Measurements from ENCODE around the gene IMMP2L. TPM values are rescaled to one million over a fixed set of nuclear protein-coding genes. Genes with fewer than 3 reads are reported as not detected.

The IMMP2L gene
- total RNA-seq, 2 donors from 2014 or later = 10.5 to 17.4 TPM

GRCh38 chr7:110760341-110760740 lies 802.0 kb downstream of the IMMP2L start:
- H3K4me1 ChIP-seq = no peaks in the 10 kb centered on the region
- DNase-seq (no peak), ATAC-seq (no peak)
- H3K9me3 ChIP-seq = no peaks in the 10 kb centered on the region
- WGBS, 2 donors = 86 to 94% methylated on average over 2 of the region's 2 CpGs
- intact Hi-C loops (cut with DNase I) = no loop called here
- TF ChIP-seq, protein P1, sequence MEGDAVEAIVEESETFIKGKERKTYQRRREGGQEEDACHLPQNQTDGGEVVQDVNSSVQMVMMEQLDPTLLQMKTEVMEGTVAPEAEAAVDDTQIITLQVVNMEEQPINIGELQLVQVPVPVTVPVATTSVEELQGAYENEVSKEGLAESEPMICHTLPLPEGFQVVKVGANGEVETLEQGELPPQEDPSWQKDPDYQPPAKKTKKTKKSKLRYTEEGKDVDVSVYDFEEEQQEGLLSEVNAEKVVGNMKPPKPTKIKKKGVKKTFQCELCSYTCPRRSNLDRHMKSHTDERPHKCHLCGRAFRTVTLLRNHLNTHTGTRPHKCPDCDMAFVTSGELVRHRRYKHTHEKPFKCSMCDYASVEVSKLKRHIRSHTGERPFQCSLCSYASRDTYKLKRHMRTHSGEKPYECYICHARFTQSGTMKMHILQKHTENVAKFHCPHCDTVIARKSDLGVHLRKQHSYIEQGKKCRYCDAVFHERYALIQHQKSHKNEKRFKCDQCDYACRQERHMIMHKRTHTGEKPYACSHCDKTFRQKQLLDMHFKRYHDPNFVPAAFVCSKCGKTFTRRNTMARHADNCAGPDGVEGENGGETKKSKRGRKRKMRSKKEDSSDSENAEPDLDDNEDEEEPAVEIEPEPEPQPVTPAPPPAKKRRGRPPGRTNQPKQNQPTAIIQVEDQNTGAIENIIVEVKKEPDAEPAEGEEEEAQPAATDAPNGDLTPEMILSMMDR (IDR thresholded peaks at IDR 0.05) = no peak
- TF ChIP-seq POLR2A (IDR thresholded peaks at IDR 0.05) = no peak
- H3K36me3 ChIP-seq (replicated peaks in 1 of 2; ENCODE audit: insufficient read depth in 1 of 2, low read depth in 2 of 2) = no peaks in the 10 kb centered on the region
- H3K27ac ChIP-seq = no peak overlapping the region
- H3K27me3 ChIP-seq = no peaks in the 10 kb centered on the region
- H3K4me3 ChIP-seq = no peak overlapping the region

DNA sequence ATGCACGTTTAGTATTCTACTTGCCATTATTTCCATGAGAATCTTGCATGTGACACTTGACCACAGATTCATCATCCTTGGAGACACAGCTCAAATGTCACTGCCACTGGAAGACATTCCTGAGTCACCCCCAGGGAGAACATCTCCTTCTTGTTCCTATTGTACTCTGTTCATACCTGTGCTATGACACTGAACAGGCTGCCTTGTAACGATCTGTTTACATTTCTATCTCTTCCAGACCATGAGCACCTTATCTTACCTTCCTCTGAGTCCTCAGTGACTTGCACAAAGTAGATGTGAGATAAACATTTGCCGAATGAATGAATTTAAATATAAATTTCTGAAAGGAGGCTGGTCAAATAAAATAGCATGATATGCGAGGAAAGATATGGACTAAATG lies 803.2 kb downstream of the IMMP2L start:
- Histone ChIP-seq H3K4me3 (no peak overlapping the region), H3K4me1 (no peaks in the 10 kb centered on the region), H3K36me3 (replicated peaks in 1 of 2; ENCODE audit: insufficient read depth in 1 of 2, low read depth in 2 of 2) (no peaks in the 10 kb centered on the region), H3K27ac (no peak overlapping the region), H3K27me3 (no peaks in the 10 kb centered on the region), H3K9me3 (no peaks in the 10 kb centered on the region)
- 69 to 74% methylated on average over 4 of the region's 4 CpGs for WGBS, 2 donors
- DNase-seq = no peak
- intact Hi-C loops (cut with DNase I) = no loop called here
- TF ChIP-seq, protein P1 (IDR thresholded peaks at IDR 0.05) = no peak
- no peak for TF ChIP-seq POLR2A (IDR thresholded peaks at IDR 0.05)
- no peak for ATAC-seq

- H3K27me3 ChIP-seq = no peaks in the 10 kb centered on the region
- 89 to 92% methylated on average over 4 of the region's 4 CpGs for WGBS, 2 donors
- no peaks in the 10 kb centered on the region for H3K4me1 ChIP-seq
- ATAC-seq (no peak), DNase-seq (no peak)
- TF ChIP-seq POLR2A (IDR thresholded peaks at IDR 0.05) = no peak
- TF ChIP-seq, protein P1 (IDR thresholded peaks at IDR 0.05) = no peak
- H3K27ac ChIP-seq = no peak overlapping the region
- no peaks in the 10 kb centered on the region for H3K9me3 ChIP-seq
- H3K36me3 ChIP-seq (replicated peaks in 1 of 2; ENCODE audit: insufficient read depth in 1 of 2, low read depth in 2 of 2) = no peaks in the 10 kb centered on the region
- H3K4me3 ChIP-seq = no peak overlapping the region
- intact Hi-C loops (cut with DNase I) = no loop called here
These were observed 807.6 kb downstream of the IMMP2L start for GRCh38 chr7:110754649-110755048.

DNA sequence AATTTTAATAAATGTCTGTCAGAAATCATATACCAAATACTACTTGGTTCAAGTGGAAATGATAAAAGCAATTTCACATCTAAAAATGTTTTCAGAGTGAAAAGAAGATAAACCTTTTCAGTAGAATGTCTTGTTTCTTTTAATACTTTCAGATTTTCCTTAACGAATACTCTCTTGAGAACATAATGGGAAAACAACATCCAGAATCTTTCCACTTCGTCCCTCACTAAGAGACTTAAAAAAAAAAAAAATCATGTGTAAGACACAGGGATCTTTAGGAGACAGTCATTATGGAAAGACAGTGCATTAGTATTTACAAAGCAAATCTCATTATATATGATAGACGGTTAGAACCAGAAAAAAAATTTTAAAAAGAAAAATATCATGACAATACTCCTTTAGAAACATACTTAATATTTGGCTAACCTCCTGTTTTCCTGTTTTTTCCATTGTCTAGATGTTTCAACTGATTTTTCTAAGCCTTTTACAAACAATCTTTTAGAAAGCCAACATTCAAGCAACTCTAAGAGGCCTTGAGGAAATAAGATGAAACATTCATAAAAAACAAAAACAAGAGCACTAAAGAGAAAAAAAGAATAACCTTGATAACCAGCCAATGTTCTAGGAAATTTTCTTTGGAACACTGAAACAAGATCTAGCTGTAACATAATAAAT lies 811.2 kb downstream of the IMMP2L start:
- no peaks in the 10 kb centered on the region for H3K9me3 ChIP-seq
- TF ChIP-seq, protein P1 (IDR thresholded peaks at IDR 0.05) = no peak
- H3K4me1 ChIP-seq = no peaks in the 10 kb centered on the region
- intact Hi-C loops (cut with DNase I) = no loop called here
- no peaks in the 10 kb centered on the region for H3K36me3 ChIP-seq (replicated peaks in 1 of 2; ENCODE audit: insufficient read depth in 1 of 2, low read depth in 2 of 2)
- no peak for ATAC-seq
- H3K27me3 ChIP-seq = no peaks in the 10 kb centered on the region
- H3K4me3 ChIP-seq = no peak overlapping the region
- WGBS, 2 donors = 62% methylated on average over 3 of the region's 3 CpGs
- H3K27ac ChIP-seq = no peak overlapping the region
- DNase-seq = no peak

DNA sequence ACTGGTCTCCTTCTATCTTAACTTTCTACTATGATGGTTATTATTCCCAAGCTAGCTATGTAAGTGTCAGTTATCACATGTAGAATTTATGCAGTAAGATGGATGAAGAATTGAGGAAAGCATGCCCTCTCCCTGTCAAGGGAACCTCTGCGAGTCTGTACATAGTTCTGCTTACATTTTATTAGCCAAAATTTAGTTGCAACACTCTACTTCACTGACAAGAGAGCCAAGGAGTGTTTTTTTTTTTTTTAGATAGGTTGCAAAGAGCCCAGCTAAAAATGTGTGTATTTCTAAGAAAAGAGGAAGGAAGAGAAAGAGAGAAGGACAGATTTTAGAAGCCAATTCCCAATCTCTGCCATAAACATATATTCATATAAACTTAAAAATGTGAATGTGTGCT lies 829.1 kb downstream of the IMMP2L start:
- 69 to 86% methylated on average over 1 of the region's 1 CpG for WGBS, 2 donors
- intact Hi-C loops (cut with DNase I) = no loop called here
- DNase-seq (no peak), ATAC-seq (no peak)
- no peak for TF ChIP-seq POLR2A (IDR thresholded peaks at IDR 0.05)
- TF ChIP-seq, protein P1 (IDR thresholded peaks at IDR 0.05) = no peak
- H3K4me1 ChIP-seq = no peaks in the 10 kb centered on the region
- no peak overlapping the region for H3K27ac ChIP-seq
- no peak overlapping the region for H3K4me3 ChIP-seq
- no peaks in the 10 kb centered on the region for H3K27me3 ChIP-seq
- no peaks in the 10 kb centered on the region for H3K36me3 ChIP-seq (replicated peaks in 1 of 2; ENCODE audit: insufficient read depth in 1 of 2, low read depth in 2 of 2)
- no peaks in the 10 kb centered on the region for H3K9me3 ChIP-seq

Data from body of pancreas (tissue), 4 donors.